Fibroblast of upper back skin (primary cell): ENCODE results near the gene VSIG4.
"Not testable (repeated sequence)": the region's sequence is repeated elsewhere in the genome, so short reads cannot be mapped to it uniquely, and the experiment has no call there.

Experiments used
- DNase-seq: peaks from one replicate; pipeline ENCODE4 v3.0.0-alpha.2; 2013

The VSIG4 gene

GRCh38 chrX:66007851-66008250 lies 32.0 kb downstream of the VSIG4 start:
- DNase-seq = no peak

- no peak for DNase-seq
Observed at GRCh38 chrX:66005830-66006449, 33.9 kb downstream of the VSIG4 start.

GRCh38 chrX:66004928-66005829 lies 34.7 kb downstream of the VSIG4 start:
- DNase-seq = no peak

GRCh38 chrX:66002824-66003680 lies 36.8 kb downstream of the VSIG4 start:
- no peak for DNase-seq

- no peak for DNase-seq
Observed at GRCh38 chrX:66001596-66001995, 38.3 kb downstream of the VSIG4 start.

- DNase-seq = no peak
Observed at GRCh38 chrX:66000628-66001272, 39.1 kb downstream of the VSIG4 start.

GRCh38 chrX:66000178-66000577 lies 39.7 kb downstream of the VSIG4 start:
- DNase-seq = no peak

- no peak for DNase-seq
Observed at GRCh38 chrX:65999563-66000148, 40.2 kb downstream of the VSIG4 start.

GRCh38 chrX:65999029-65999562 lies 40.8 kb downstream of the VSIG4 start:
- DNase-seq = no peak

GRCh38 chrX:65997978-65998717 lies 41.7 kb downstream of the VSIG4 start:
- no peak for DNase-seq

- DNase-seq = no peak
Observed at GRCh38 chrX:65994519-65995506, 45.1 kb downstream of the VSIG4 start.

GRCh38 chrX:65993915-65994460 lies 45.9 kb downstream of the VSIG4 start:
- no peak for DNase-seq

- DNase-seq = no peak
Observed at GRCh38 chrX:65993332-65993731, 46.5 kb downstream of the VSIG4 start.

- no peak for DNase-seq
Observed at GRCh38 chrX:65990702-65991101, 49.2 kb downstream of the VSIG4 start.

GRCh38 chrX:65987811-65988210 lies 52.1 kb downstream of the VSIG4 start:
- DNase-seq = no peak

GRCh38 chrX:65985922-65986588 lies 53.8 kb downstream of the VSIG4 start:
- DNase-seq = peak; percentile 39

GRCh38 chrX:65985211-65985610 lies 54.7 kb downstream of the VSIG4 start:
- no peak for DNase-seq

GRCh38 chrX:65977161-65977560 lies 62.7 kb downstream of the VSIG4 start:
- not testable (repeated sequence) for DNase-seq

GRCh38 chrX:65976161-65976560 lies 63.7 kb downstream of the VSIG4 start:
- no peak for DNase-seq
